HG03135 (cell line): ENCODE measurements around the gene DAB2.
"Not testable (repeated sequence)": the region's sequence is repeated elsewhere in the genome, so short reads cannot be mapped to it uniquely, and the experiment has no call there.

Experiments
- ATAC-seq: cut with Tn5 transposase; IDR thresholded peaks from one replicate; pipeline ENCODE4 v1.9.1; 2021; ENCODE audit warnings: mild to moderate bottlenecking, moderate library complexity; ENCODE audit not compliant: unreplicated experiment

Gene DAB2

DNA sequence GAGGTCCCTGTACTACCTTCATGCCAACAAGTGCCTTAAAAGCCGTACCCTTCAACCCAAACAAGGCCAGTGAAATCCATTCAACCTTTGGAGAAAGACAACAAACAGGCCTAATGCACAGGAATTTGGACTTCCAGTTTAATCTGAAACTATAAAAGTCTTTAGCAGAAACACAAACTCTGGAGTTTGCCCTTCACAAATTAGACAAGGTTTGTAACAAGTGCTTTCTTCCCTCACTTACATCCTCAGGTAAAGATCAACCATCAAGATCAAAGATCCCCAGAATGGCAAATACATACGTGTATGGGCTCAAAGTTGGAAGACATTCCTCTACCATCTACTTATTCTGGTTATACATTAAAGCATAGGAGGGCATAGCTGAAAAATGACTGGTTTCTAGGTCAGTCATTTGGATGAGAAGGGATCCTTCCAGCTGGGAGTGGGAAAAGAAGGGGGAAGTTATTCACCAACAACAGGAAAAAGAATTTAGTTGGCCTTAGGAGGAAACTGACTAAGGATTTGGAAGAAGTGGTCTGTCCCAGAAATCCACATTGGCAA lies 2.0 kb downstream of the DAB2 start:
- ATAC-seq = no peak

DNA sequence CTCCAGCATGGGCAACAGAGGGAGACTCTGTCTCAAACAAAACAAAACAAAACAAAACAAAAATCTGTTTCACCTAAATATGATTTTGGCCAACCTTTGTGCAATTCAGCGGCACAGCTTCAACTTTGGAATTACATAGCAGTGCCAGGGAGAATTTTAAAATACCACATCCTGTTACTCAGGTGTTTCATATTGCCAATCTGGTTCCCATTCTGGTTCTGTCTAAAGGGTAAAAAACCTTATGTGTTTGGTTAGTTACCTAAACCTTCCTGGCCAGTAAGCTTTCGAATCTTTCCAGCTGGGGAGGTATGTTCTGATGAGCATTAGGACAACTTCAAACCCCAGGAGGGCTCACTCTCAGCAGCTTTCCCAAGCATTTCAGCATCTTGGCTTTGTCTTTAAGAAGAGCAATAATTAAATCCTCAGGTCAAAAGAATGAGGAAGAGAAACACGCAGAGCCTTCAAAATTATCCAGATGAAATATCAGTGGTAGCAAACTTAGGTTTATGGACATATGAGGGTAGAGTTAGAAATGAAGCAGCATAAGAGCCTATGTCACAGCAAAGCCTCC lies 2.7 kb downstream of the DAB2 start:
- ATAC-seq = no peak

DNA sequence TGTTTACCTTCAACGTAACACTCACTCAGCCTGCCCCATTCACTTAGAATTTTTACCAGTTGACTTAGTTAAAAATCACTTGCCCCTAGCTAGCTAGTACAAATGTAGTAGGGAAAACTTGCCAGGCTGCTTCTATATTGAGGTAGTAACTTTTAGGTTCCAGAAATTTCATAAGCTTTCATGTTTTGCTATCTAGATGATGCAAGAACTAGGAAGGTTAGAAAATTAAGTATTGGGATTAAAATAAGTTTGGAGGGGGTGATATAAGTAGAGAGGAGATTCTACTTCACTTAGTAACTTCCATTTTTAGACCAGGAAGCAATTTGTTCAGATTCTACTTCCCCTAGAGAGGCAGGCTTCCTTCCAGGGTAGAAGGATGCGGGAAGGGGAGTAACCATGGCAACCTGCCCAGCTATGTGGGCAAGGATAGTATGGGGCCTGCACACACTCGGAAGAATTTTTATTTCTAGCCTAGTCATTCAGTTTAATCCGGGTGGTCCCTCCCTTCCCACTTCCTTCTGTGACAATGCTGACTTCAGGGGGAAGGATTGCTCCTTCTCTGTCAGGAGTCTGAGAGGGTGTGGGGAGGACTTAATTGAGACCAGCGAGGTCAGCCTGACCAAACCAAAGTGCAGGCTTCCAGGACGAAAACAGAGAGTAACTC lies 4.2 kb downstream of the DAB2 start:
- no peak for ATAC-seq

DNA sequence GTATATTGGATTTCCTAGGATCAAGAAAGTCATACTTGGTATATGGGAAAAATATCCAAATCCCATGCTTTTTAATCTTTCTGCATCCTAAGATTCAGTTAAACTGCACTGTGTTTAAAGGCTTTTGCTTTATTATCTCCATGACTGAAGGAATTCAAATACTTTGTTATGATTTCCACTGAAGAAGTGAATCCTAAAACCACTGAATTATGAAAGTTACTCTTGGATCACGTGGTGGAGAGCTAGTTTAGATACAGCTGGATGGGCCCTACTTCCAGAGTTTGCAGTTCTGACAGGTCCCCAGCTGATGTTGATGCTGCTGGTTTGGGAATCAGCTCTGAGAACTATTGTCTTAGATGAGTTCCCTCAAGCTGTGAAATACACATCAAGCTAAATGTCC lies 5.0 kb downstream of the DAB2 start:
- no peak for ATAC-seq

DNA sequence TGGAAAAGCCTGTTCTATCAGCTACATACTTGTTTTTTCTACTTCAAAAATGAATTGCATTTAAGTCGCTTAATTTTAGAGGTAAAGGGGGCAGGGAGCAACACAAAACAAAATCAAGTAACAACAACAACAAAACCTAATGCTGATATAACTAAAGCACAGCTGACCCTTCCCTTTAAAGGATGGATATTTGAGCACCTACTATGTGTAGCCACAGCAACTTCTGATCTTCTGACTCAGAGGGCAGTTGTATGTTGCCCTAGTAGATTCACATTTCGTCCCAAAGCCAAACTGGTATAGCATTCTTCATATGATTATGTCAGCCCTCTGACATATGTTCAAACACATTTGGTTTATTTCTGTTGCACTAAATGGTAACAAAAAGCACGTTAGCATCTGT lies 6.8 kb downstream of the DAB2 start:
- ATAC-seq = no peak

DNA sequence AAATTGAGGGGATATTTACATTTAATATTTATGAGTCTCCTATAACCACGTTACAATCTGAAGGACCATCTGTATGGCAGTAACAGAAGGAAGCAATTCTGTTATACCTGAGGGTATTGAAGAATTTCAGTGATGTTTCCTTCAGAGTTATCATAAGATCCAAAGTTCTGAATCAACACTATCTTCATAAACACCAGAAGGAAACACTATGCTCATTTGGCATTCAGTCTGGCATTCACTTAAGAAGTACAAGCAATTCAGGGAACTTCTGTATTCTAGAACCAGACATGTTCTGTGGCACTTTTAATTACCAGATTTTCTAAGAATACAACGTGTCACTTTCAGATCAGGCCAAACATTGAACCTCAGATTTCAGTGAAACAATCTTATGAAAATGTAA lies 9.6 kb downstream of the DAB2 start:
- ATAC-seq = no peak

DNA sequence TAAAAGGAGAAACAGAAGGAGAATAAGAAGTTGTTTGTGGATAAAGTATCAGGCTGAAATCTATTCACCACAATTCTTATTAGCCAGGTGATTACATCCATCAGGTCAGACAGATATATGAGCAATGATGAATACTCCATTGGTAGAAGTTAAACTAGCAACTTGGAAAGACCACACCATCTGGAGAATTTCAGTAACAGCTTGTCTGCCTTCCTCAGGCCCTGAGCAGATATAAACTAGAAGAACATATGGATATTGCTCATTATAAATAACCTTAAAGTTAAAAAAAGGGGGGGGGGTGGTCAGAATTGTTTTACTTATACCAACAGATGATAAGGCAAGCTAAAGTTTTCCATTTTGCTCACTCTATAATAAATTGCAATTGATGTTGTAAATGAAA lies 10.4 kb downstream of the DAB2 start:
- ATAC-seq = no peak

DNA sequence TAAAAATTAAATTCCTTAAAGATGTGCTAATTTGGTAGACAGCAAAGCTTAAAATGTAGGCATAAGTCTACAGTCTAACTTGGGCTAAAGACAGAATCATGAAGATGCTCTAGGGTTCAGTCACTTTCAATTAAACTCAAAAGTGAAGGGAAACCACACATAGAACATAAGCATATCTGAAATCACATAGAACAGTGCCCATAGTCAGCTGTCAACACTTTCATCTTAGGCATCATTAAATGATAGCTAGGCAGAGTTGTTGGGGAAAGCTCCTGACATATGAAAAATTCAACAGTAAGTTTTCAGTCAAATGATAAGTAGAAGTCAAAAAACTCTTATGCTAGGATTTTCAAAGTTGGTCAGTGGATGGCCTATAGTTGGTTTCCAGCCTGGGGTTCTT lies 11.0 kb downstream of the DAB2 start:
- ATAC-seq = no peak

DNA sequence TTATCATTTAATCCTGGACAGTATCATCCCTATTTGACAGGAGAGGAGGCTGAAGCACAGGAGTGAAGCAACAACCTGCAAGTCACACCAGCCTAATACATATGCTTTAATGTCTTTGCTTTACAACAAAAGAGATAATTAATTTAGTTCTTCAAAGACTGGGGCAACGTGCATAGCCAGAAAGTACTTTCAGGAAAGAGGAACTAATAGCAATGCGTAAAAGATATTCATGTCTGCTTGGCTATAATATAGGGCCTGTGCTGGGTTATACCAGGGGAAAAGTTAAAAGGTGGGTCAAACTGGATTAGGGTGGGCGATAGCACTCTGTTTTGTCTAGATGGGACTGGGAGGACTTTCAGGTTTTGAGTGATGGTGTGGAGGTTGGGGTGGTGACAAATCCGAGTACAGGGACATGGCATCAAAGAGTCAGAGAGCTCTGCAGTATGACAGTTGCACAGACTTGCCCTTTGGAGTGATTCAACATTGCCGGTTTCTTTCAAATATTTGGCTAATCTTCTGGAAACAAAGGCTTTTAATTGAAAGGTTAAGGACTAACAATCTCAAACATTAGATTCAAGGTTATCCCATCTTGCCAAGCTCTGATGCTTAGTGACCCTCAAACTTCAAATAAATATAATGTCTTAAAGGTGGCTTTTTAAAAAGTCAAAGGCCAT lies 11.9 kb downstream of the DAB2 start:
- ATAC-seq = no peak

DNA sequence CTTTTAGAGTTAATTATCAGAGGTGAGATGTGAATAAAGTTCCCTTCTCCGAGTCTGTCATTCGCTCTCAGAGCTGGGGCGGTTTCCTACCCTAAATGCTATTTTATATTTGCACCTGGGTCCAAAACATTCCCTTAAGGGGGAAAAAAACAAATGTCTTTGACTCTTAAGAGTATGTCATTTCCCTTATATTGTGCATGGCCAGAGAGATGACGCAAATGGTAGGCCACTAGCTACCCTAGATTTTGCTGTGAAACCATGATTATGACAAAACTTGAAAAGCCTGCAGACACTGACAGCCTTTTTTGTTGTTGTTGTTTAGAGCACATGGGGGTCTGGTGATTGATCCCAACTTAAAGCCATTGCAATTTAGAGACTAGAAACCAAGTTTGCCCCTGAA lies 12.8 kb downstream of the DAB2 start:
- ATAC-seq = no peak

DNA sequence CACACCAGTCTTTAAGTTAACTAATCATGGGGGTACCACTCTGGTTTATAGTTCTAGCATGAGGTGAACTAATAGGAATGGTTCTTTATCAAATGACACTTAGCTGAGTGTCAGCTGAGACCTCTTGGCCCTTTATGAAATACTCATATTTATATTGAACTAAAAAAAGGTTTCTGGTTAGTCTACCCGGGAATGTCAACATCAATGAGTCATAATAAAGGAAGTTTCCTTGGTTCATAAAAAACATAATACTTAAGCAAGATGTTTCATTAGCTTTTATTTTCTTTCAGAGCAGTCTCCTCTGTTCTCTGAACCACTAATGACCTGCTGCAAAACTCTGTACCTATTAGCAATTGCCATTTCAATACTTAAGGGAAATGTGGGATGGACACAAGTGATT lies 13.7 kb downstream of the DAB2 start:
- no peak for ATAC-seq

DNA sequence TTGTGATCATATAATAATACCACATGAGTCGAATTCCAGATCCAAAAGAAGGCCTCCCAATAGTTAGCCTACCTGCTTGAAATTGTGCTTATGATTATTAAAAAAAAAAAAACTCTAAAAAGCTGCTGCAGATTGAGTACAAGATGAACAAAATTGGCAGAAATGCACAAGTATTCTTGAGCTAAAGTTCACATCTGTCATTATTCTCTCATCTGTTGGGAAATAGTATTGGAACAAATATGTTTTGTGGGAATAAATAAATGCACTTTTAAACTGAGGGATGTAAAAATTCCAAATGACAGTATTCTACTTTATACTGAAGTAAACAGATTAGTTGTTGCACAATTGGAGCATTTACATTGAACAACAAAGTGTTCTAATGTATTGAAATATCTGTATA lies 15.7 kb downstream of the DAB2 start:
- no peak for ATAC-seq

DNA sequence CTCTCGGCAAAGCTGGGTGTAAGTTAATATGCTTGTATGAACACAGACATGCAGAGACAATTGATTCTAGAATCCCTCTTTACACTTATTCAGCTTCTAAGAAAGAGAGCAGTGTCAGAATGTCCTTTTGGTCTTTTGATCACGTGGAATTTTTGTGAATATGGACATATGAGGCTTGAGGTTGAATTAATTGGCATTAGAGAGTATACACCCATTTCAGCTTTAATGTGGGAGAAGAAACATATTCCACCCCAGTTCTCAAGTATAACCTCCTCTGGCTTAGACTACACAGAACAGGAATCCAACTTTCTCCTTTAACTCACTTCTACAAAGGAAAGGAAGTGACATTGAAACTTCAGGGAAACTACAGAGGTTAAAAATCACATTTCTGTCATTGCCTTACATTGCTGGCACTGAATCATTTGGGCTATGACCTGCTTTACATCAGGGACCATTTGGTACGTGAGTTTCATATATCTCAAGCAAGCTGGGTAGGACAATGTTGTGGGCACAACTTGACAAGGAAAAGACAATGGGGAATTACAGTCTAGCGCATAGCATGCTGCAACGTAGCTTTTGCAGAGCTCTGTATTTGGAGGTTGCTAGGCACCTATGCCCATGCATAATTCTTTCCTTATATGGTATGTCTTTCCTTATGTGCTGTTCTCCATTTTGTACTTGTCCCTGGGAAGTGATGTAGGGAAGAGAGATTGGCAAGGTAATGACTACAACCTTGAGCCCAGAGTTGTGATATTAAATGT lies 19.5 kb downstream of the DAB2 start:
- no peak for ATAC-seq

DNA sequence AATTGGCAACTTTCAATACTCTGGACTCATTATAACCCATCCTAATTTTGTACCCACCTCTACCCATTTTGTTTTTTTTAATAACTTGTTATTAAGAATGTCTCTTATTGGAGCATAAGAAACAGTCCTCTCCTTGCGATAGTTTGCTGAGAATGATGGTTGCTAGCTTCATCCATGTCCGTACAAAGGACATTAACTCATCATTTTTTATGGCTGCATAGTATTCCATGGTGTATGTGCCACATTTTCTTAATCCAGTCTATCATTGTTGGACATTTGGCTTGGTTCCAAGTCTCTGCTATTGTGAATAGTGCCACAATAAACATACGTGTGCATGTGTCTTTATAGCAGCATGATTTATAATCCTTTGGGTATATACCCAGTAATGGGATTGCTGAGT lies 21.0 kb downstream of the DAB2 start:
- ATAC-seq = not testable (repeated sequence)

DNA sequence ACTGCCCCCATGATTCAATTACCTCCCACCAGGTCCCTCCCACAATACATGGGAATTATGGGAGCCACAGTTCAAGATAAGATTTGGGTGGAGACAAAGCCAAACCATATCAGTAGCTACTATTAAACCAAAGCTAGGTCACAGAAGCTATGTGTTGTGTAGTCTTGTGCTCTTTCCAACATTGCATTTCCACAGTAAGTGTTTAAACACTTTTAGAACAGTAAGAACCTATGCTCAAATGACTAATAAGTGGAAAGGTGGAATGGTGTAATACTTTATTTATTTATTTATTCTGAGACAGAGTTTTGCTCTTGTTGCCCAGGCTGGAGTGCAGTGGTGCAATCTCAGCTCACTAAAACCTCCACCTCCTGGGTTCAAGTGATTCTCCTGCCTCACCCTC lies 22.6 kb downstream of the DAB2 start:
- ATAC-seq = not testable (repeated sequence)

DNA sequence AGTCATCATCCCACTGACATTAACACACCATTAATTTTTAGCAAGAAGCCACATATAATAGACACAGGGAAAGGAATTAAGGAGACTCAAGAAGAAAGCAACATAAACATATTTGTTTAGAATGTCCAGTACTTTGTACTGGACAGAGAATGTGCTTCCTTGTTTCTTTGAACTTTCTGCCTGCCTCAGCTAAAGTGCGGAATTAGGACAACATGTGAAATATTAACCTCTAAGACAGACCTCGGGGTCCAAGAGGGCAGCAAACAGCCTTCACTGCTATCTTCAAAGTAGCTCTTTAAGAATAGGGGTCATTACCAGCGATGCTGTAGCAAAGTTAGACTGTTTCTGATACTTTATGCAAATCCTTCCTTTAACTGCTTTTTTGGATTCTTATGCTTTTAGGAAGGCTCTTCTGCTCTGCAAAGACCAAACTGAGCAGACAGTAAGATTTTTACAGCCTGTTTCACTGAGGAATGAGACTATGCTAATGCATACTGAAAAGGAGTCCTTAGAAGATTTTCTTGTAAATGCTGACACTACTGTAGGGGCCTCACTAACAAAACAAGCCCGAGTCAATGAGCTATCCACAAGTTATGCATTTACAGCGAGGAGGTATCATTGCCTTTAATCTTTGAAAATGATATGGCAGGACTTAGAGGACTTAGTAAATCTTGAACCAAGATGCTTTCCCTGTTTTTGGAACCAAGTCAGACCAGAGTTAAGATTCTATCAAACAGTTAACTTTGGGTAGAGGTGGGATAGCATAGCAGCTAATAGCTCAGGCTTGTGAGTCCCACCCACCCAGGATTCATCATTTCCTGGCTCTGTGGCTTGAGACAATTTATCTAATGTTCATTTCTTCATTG lies 23.8 kb downstream of the DAB2 start:
- ATAC-seq = no peak

DNA sequence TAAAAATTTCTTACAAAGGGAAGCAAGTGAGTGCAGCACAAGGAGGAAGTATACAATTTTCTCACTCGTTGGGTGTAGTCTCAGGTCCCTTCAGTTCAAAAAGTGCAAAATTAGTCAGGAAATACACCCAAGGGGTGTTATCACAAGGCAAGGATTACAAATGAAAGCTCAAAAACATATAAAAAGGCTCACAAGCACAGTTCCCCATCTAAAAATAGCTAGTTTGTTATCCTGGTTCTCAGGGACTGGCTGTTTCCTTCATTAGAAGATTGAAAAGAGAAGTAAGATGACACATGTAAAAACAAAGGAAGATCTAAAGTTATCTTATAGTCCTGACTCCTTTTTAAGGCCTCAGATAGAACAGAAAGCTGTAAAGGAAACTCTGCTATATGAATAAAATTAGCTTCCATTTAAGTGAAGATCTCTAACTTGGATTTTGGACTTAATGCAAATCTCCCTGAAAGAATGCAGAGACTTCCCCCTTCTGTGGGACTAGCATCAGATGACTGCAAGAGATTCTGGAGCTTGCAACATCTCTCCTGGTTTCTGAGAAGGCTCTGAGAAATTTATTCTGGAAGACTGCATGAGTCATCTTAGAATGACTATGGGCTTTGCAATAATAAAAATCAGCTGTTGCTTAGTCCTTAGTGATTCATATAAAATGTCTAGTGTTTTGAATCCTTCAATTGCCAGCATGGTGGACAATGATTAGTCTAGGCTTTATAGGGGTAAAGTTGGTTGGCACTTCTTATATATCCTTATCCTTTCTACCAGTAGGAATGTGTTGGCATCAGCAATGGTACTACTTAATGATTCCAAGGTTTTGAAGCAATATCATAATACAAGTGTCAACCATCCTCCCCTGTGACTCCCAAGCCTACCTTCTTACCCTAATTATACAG lies 25.4 kb downstream of the DAB2 start:
- no peak for ATAC-seq

DNA sequence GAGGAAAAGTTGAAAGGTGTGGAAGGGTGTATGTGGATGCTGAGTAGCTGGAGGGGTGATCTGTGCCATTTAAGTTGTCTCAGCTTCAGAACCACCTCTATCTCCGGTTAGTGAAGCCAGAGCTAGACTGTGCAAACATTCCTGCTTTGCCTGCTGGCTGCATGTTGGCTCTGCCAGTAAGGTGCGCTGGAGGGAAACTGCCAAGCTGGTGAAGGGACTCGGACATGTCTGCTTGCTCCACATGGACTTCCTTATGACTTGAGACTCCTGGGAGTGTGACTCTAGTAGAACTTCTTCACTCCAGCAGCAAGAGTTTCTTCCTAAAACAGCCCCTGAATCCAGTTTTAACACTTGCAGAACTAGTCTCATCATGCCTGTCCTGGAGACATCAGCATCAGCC lies 27.9 kb downstream of the DAB2 start:
- no peak for ATAC-seq

DNA sequence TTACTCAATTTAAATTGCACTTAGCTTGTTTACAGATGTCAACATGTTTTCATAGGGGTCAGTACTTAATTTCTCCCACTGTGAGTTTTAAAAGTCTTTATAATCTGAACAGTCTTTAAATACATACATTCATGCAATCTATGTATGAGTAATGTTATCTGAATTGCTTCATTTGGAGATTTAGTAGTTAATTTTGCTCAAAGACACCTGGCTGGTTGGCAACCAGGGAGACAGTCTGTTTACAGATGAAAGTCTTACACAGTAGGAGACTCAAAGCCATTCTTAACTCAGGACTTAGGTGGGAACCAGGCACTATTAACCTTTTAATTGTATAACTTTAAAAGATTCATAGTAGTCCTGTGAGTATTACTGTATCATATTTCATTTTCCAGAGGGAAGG lies 29.3 kb downstream of the DAB2 start:
- no peak for ATAC-seq

DNA sequence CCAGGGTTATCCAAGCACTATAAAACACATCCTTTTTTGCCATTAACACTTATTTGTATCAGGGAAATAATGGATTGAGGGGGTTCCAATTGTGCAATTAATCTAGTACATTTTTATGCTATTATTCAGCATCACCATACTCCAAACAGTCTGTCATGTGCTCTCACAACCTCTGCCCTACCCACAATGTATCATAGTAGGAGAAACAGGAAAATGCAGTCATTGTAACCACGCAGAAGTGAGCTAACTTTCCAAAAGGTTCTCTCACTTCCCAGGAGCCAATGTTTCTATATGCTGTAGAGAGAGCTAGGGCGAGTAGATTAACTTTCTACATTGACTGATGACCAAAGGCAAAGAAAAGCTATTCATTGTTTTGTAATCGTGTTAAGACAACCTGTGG lies 29.8 kb downstream of the DAB2 start:
- no peak for ATAC-seq
